ENCODE results near the gene MRGPRD.
"Not testable (repeated sequence)": the region's sequence is repeated elsewhere in the genome, so short reads cannot be mapped to it uniquely, and the experiment has no call there.

Gene MRGPRD

GRCh38 chr11:68992743-68993255 is 12.0 kb upstream of the MRGPRD start:
- DNase-seq, result no peak

- no peak for DNase-seq
These were observed 10.4 kb upstream of the MRGPRD start for GRCh38 chr11:68990995-68991780.

- DNase-seq, result no peak
These were observed 9.3 kb upstream of the MRGPRD start for GRCh38 chr11:68989936-68990606.

GRCh38 chr11:68988491-68988890 is 7.7 kb upstream of the MRGPRD start:
- no peak for DNase-seq

- no peak for DNase-seq
These were observed 6.4 kb upstream of the MRGPRD start for GRCh38 chr11:68987211-68987610.

- DNase-seq, result no peak
These were observed 3.0 kb upstream of the MRGPRD start for GRCh38 chr11:68983801-68984200.

- no peak for DNase-seq
These were observed 1.3 kb upstream of the MRGPRD start for GRCh38 chr11:68982134-68982533.

GRCh38 chr11:68979931-68980775 is 633 bp downstream of the MRGPRD start:
- DNase-seq, result no peak

GRCh38 chr11:68978931-68979594 is 1.7 kb downstream of the MRGPRD start:
- no peak for DNase-seq

- DNase-seq, result no peak
These were observed 2.2 kb downstream of the MRGPRD start for GRCh38 chr11:68978626-68978930.

GRCh38 chr11:68977781-68978625 is 2.8 kb downstream of the MRGPRD start:
- DNase-seq, result no peak

- no peak for DNase-seq
These were observed 4.2 kb downstream of the MRGPRD start for GRCh38 chr11:68976563-68976962.

GRCh38 chr11:68976095-68976494 is 4.7 kb downstream of the MRGPRD start:
- no peak for DNase-seq

- DNase-seq, result no peak
These were observed 6.2 kb downstream of the MRGPRD start for GRCh38 chr11:68974421-68975194.

GRCh38 chr11:68973706-68974105 is 7.1 kb downstream of the MRGPRD start:
- DNase-seq, result not testable (repeated sequence)

GRCh38 chr11:68973219-68973618 is 7.6 kb downstream of the MRGPRD start:
- DNase-seq, result no peak

- no peak for DNase-seq
These were observed 9.7 kb downstream of the MRGPRD start for GRCh38 chr11:68970921-68971636.

- DNase-seq, result no peak
These were observed 11.4 kb downstream of the MRGPRD start for GRCh38 chr11:68969386-68969785.

GRCh38 chr11:68968306-68969250 is 12.2 kb downstream of the MRGPRD start:
- DNase-seq, result no peak

Measured in stimulated activated CD4-positive, alpha-beta T cell treated with anti-CD3 and anti-CD28 coated beads, Interleukin-2, amount 100 ng/mL, for 48 hours (primary cell).